ENCODE data around the gene PDIA5.

- TF ChIP-seq CTCF (IDR thresholded peaks at IDR 0.05; ENCODE audit: low read length) = no peak
- no peak for TF ChIP-seq EZH2 (optimal IDR thresholded peaks at IDR 0.05; ENCODE audit: low read depth, low read length)
Observed at GRCh38 chr3:123039178-123039577, 27.6 kb upstream of the PDIA5 start.

Measured in MM.1S (cell line).